HG03139 (cell line): Measurements from ENCODE around the gene GABRB2.

Experiments
- ATAC-seq: cut with Tn5 transposase; IDR thresholded peaks from one replicate; pipeline ENCODE4 v1.9.1; 2021; ENCODE audit not compliant: unreplicated experiment

Gene GABRB2

GRCh38 chr5:161391724-161392123 is 154.8 kb downstream of the GABRB2 start:
- ATAC-seq, result no peak

DNA sequence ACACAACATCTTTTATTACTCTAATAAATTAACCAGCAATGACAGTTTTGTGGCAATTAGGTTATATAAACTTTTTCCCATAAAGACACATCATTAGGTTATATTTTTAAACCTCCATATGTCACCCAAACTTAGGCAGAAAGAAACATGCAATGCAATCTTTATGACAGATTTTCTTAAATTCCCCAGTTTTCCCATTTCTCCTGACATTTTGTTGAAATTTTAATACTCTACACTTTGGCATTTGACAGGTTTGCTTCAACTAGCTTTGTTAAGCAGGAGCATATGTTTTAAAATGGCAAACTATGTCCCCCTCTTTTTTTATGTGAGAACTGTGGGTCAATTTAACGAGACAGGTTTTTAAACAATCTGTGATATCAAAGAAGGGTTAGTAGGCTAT is 155.5 kb downstream of the GABRB2 start:
- ATAC-seq, result no peak

DNA sequence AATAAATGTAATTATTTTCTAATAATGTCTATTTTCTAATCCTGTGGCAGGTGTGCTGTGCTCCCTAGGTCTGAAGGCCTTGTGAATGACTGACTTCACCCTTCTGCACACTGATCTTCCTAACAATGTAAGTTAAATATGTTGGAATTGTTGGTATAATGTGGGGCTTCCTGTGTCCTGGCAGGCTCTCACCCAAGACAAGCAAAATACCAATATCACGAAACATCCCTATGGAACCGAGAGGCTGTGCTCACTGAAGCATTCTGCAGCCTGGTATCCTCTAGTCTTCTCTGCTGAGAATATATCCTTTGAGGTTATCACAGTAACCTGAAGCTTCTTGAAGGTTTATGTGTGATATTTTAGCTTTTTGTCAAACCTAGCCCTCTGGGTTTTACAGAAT is 159.4 kb downstream of the GABRB2 start:
- ATAC-seq, result no peak

GRCh38 chr5:161385027-161385426 is 161.5 kb downstream of the GABRB2 start:
- ATAC-seq, result no peak

DNA sequence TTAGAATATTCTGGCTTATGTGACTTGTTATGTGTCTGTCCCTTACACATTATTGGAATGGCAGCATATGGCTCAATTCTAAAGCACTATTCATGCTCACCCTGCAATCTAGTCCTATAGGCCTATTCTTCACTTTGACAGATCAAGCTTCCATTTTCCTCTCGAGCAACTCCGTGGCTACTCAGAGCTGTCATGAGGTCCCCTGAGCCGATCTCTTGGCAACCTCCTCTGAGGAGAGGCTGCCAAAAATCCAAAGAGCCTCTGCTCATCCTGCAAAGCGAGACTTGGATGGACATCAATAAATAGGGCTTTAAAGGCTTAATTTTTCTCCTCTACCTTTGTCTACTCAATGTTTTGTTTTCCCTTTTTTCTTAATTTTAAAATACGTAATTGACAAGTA is 163.8 kb downstream of the GABRB2 start:
- ATAC-seq, result no peak

DNA sequence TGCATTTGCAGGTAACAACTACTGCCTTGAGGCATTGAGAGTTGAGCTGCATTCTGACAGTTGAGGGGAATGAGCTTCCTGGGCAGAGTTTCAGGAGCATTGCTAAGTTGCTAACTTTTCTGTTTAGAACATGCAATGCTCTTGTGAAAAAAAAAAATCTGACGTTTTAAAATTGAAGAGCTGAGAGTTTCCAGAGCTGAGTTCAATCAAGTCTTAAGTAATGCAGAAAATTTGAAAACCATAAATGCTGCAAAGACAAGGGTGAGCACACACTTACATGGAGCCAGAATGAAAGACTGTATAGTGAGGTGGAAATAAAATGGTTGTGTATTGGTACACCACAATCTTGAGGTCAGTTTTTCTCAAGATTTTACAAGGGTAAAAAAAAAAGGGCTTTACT is 166.0 kb downstream of the GABRB2 start:
- ATAC-seq, result no peak

DNA sequence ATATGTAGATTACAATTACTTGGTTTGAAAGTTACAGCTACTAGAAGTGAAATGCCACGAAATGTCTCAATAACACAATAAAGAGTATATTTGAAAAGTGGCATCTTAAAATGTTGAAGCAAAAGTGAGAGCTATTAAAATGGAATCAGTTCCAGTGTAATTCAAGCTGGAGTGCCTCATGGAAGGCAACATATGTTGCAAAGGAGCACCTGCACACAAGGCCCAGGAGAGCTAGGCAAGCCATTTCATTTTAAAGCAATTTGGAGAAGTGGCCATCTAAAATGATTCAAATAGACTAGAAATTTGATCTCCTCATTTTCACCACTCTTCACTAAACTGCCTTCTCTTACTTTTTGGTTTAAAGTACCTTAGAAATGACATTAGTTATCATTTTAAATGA is 167.8 kb downstream of the GABRB2 start:
- no peak for ATAC-seq

DNA sequence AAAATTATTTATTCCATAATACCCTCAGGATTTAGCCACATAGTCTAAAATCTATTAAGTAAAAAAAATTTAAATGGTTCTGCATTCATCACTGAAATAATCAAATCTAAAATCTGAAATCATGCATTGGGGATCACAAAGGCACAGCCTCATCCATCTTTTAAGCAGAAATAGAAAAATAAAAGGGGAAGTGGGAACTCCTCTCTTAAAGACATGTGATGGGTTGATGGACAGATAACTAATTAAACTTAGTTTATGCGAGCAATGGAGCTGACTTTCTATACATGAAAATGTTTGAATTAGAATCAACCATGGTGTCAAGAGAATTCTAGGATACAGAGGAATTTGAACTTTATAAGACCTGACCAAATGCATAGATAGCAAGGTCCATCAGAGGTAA is 170.5 kb downstream of the GABRB2 start:
- no peak for ATAC-seq

- ATAC-seq, result no peak
These were observed 173.2 kb downstream of the GABRB2 start for GRCh38 chr5:161373345-161373707.

DNA sequence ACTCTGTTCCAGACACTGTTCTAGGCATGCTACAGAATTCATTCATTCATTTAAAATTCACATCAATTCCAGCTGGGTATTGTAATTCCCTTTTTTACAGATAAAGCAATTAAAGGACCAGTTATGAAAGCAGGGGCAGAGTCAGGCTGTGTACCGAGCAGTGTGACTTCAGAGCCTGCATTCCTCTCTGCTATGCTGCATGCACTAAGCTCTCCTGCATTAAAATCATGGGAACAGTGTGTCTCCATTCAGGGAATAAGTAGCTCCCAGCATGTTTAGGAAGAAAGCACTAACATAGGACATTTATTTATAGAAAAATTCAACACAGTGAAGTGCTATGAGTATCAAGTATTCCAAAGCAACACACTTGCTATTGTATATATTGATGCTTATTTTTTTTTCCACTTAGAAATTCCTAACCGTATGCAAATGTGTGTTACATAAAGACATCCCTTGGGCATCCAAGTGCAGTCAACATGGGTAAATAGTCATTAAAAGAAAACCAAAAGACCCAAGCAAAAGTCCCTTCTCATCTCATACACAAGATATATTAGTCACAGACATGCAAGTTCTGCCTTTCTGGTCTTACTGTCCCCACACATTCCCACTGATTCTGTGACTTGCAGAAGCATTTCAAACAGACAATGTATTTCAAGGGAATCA is 173.7 kb downstream of the GABRB2 start:
- no peak for ATAC-seq

DNA sequence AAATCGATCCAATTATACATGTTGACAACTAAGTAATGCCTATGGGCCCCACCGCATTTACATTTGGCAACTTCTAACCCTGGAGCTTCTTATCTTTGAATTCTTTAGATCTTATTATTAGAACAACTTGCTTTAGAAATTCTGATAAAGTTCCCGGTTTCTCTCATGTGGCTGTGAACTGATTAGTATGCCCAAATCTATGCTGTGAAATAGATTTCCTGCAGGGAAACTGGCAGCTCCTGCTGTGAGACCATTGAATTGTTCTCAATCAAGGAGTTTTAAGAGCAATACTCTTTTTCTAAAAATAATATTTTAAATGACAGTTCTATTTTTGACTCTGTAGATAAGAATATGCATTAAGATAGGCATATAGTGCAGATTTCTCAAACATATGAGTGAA is 177.5 kb downstream of the GABRB2 start:
- no peak for ATAC-seq

GRCh38 chr5:161358446-161358845 is 188.1 kb downstream of the GABRB2 start:
- no peak for ATAC-seq

DNA sequence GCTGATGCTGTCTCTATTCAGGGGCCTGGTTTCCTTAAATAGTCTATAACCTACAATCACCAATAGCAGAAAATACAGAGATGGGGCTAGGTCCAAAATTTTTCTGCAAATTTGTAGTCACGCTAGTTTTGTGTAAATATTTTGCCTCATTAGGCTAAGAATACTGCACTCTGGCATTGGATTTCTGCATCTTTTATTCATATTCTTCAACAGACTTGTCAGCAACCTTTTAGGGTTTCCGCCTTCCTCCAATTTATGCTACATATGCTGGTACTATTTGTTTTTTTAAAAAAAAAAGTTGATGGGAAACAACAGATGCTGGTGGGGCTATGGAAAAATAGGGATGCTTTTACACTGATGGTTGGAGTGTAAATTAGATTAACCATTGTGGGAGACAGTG is 202.3 kb downstream of the GABRB2 start:
- no peak for ATAC-seq

DNA sequence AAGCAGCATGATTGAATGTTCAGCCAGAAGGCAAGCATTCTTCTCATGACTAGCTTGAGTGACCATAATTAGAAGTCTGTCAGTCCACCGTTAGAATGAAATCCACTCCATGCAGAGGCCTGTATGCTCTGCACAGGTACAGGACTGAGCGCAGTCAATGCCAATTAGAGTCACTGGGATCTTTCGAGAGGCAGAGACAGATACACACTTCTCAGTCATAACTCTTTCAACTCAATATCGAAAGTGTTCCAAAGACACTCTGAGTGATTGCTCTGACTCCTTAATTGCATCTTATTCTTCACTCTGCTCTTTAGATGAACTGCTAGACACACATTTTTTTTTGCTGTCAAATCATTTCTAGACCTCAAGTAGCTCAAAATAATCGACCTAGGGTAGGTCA is 203.6 kb downstream of the GABRB2 start:
- no peak for ATAC-seq

- ATAC-seq, result no peak
These were observed 206.5 kb downstream of the GABRB2 start for GRCh38 chr5:161340012-161340411.

- no peak for ATAC-seq
These were observed 213.2 kb downstream of the GABRB2 start for GRCh38 chr5:161333194-161333880.

DNA sequence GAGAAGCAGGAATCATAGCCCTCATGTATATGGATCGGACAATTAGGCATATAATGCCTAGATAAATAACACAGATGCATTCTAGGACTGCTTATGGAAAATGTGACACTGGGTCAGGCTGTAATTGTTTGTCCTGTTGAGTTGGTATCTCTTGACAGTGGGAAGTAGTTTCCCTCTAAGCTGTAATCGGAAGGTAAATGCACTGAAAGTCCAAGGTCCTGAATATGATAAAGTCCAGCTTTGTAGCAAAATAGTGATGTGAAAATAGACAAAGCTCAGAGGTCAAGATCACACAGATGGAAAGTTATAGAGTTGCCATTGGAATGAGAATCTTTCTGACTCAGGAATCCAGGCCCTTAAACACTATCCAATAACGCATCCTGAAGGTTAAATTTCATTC is 214.2 kb downstream of the GABRB2 start:
- no peak for ATAC-seq

GRCh38 chr5:161314033-161314432 is 232.5 kb downstream of the GABRB2 start:
- no peak for ATAC-seq

- no peak for ATAC-seq
These were observed 233.6 kb downstream of the GABRB2 start for GRCh38 chr5:161312882-161313281.

GRCh38 chr5:161311965-161312364 is 234.6 kb downstream of the GABRB2 start:
- ATAC-seq, result no peak

- ATAC-seq, result peak; percentile 90
These were observed 235.3 kb downstream of the GABRB2 start for GRCh38 chr5:161311146-161311708.

DNA sequence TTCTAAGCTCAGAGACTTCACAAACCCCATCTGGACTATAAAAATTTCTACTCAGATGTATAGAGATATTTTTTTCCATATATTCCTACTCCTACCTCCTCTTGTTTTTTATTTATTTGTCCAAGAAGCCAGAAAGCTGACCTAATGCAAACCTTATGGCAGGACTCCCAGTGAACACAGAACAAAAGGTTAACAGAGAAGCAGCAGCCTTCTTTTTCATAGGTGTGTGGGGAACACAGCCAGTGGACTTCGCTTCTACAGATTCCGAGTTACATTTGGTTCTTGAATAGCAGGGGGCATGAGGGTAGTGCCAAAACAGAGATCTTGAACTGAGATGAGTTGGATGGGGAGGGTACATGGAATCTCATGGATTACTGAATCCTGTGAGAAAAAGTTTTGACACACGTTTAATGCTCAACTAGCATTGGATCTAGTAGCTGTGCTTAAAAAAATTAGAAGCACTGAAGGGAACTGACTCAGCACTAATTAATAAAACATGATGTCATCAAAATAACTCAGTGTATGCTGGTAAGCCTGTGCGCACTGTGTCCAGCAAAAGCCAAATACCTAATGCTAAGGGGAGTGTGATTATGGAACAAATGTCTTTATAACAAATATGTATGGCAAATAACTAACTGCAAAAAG is 240.1 kb downstream of the GABRB2 start:
- ATAC-seq, result no peak
